Upper lobe of left lung (tissue), 6 donors: ENCODE measurements around the gene PIGQ. TPM values are rescaled to one million over a fixed set of nuclear protein-coding genes. Genes with fewer than 3 reads are reported as not detected.

Experiments used
- ATAC-seq, 2 donors: fragments of 200-7000 bp; cut with Tn5 transposase; one replicate each; pipeline ENCODE4 v1.9.1; 2022; ENCODE audit warnings: mild to moderate bottlenecking in 2 of 2, moderate library complexity in 2 of 2; ENCODE audit not compliant: low FRiP score in 2 of 2
- DNase-seq, 2 donors: peaks; one replicate each; pipeline ENCODE4 v3.0.0-alpha.2; 2019 to 2020
- H3K27ac ChIP-seq, 4 donors: fragments of 200-600 bp; sonication (generic); one replicate each; pipeline ENCODE4 v1.5.1; 2016 to 2019
- H3K27me3 ChIP-seq, 4 donors: fragments of 200-600 bp; sonication (generic); one replicate each; pipeline ENCODE4 v1.5.1; 2017 to 2019
- H3K36me3 ChIP-seq, 4 donors: fragments of 200-600 bp; sonication (generic); one replicate each; pipeline ENCODE4 v1.5.1; 2016 to 2019
- H3K4me1 ChIP-seq, 4 donors: fragments of 200-600 bp; sonication (generic); one replicate each; pipeline ENCODE4 v1.5.1; 2018 to 2019
- H3K4me3 ChIP-seq, 4 donors: fragments of 200-600 bp; sonication (generic); one replicate each; pipeline ENCODE4 v1.5.1; 2017 to 2019; ENCODE audit warnings: mild to moderate bottlenecking in 2 of 4, moderate library complexity in 1 of 4
- H3K9me3 ChIP-seq, 4 donors: fragments of 200-600 bp; sonication (generic); one replicate each; pipeline ENCODE4 v1.5.1; 2018 to 2019
- CTCF ChIP-seq, 6 experiments: fragments of 450-650 bp in 4 of 6; fragments of 200-600 bp in 2 of 6; sonication (generic) in 2 of 6; IDR thresholded peaks; one replicate each; pipeline ENCODE4 v1.5.1; 2016 to 2019; ENCODE audit warnings: antibody characterized with exemption in 6 of 6
- EP300 ChIP-seq, 4 donors: sonication (generic); formaldehyde crosslinking; IDR thresholded peaks; one replicate each; pipeline ENCODE4 v1.5.1; 2017; ENCODE audit warnings: antibody characterized with exemption in 4 of 4, control low read depth in 2 of 4
- POLR2A ChIP-seq, 4 donors: fragments of 450-650 bp; IDR thresholded peaks; one replicate each; pipeline ENCODE4 v1.5.1; 2016 to 2017; ENCODE audit warnings: antibody characterized with exemption in 4 of 4, mild to moderate bottlenecking in 2 of 4
- POLR2AphosphoS5 ChIP-seq, 2 donors: sonication (generic); formaldehyde crosslinking; IDR thresholded peaks; one replicate each; pipeline ENCODE4 v1.5.1; 2017; ENCODE audit warnings: antibody characterized with exemption in 2 of 2
- WGBS, 2 donors: methylation state at CpG; one replicate each; pipeline ENCODE4 v1.1.5; 2017 to 2018; 5-methylcytosine and 5-hydroxymethylcytosine counted together
- total RNA-seq, 6 donors: library from RNA; depleted of rRNA in 4 of 6; stranded (reverse); fragments of >200 nt in 4 of 6; gene quantifications; one replicate each; pipeline versions ENCODE4 v1.1.0 to v1.2.1, GENCODE V29; 2016 to 2021
- donor health status: DM: no; HTN: no; CAD: no; lungs with moderate emphysema.
- donor health status: DM: no; HTN: yes; CAD: no; lungs with severe emphysema.

PIGQ gene
- total RNA-seq, 6 donors from 2014 or later, result 42.7 to 153 (median 79.6) TPM

- H3K27me3 ChIP-seq, result peaks cover 0 to 17% (median 9%) of the 10 kb centered on the region in 4 donors
- 76 to 93% methylated on average over 13 to 19 of the region's 42 CpGs for WGBS, 2 donors
- H3K36me3 ChIP-seq, result no peaks in the 10 kb centered on the region
- ATAC-seq, result no peak
- DNase-seq, result no peak
- peaks cover 24 to 57% (median 36%) of the 10 kb centered on the region in 4 donors for H3K4me1 ChIP-seq
- no peaks in the 10 kb centered on the region for H3K9me3 ChIP-seq
- TF ChIP-seq EP300 (IDR thresholded peaks at IDR 0.05), result no peak
- TF ChIP-seq POLR2A (IDR thresholded peaks at IDR 0.05), result no peak
- TF ChIP-seq CTCF (IDR thresholded peaks at IDR 0.05), result no peak
- TF ChIP-seq POLR2AphosphoS5 (IDR thresholded peaks at IDR 0.05), result no peak
- H3K27ac ChIP-seq, result no peak overlapping the region
- no peak overlapping the region for H3K4me3 ChIP-seq
Observed at GRCh38 chr16:564690-565418, 4.9 kb upstream of the PIGQ start.

- DNase-seq, result no peak
- peaks cover 27 to 54% (median 36%) of the 10 kb centered on the region in 4 donors for H3K4me1 ChIP-seq
- H3K9me3 ChIP-seq, result no peaks in the 10 kb centered on the region
- H3K36me3 ChIP-seq, result no peaks in the 10 kb centered on the region
- peaks cover 0 to 10% (median 5%) of the 10 kb centered on the region in 4 donors for H3K27me3 ChIP-seq
- no peak overlapping the region for H3K4me3 ChIP-seq
- no peak for TF ChIP-seq EP300 (IDR thresholded peaks at IDR 0.05)
- no peak for TF ChIP-seq POLR2AphosphoS5 (IDR thresholded peaks at IDR 0.05)
- TF ChIP-seq POLR2A (IDR thresholded peaks at IDR 0.05), result no peak
- no peak for TF ChIP-seq CTCF (IDR thresholded peaks at IDR 0.05)
- ATAC-seq, result no peak
- peak overlapping the region in 1 of 4 donors; percentile 69 for H3K27ac ChIP-seq
- 63 to 67% methylated on average over 4 to 35 of the region's 35 CpGs for WGBS, 2 donors
Observed at GRCh38 chr16:565419-566330, 4.1 kb upstream of the PIGQ start.

GRCh38 chr16:566475-567372 lies 3.0 kb upstream of the PIGQ start, which contains the start of gene NHLRC4:
NHLRC4 (plus strand) TSS chr16:567005; CDS start chr16:568048, 1,043 bp downstream.
- 10 to 43% methylated on average over 4 to 23 of the region's 26 CpGs for WGBS, 2 donors
- H3K4me3 ChIP-seq, result peak within 1 kb of the TSS in 3 of 4 donors; percentile 24 to 45 (median 44)
- peaks cover 32 to 56% (median 37%) of the 10 kb centered on the region in 4 donors for H3K4me1 ChIP-seq

More at GRCh38 chr16:566475-567372, 3.0 kb upstream of the PIGQ start, which contains the start of gene NHLRC4:
- H3K9me3 ChIP-seq, result no peaks in the 10 kb centered on the region
- ATAC-seq (peak in 1 of 2 donors; percentile 59), DNase-seq (peak; percentile 51 to 81)
- TF ChIP-seq POLR2A (IDR thresholded peaks at IDR 0.05), result peak in 1 of 4 donors; percentile 31
- no peak for TF ChIP-seq EP300 (IDR thresholded peaks at IDR 0.05)
- no peak for TF ChIP-seq CTCF (IDR thresholded peaks at IDR 0.05)
- H3K27me3 ChIP-seq, result no peaks in the 10 kb centered on the region
- H3K27ac ChIP-seq, result peak within 1 kb of the TSS in 3 of 4 donors; percentile 63 to 69 (median 67)
- H3K36me3 ChIP-seq, result no peaks in the 10 kb centered on the region
